ENCODE results near the gene MACROD2.

MACROD2 gene

DNA sequence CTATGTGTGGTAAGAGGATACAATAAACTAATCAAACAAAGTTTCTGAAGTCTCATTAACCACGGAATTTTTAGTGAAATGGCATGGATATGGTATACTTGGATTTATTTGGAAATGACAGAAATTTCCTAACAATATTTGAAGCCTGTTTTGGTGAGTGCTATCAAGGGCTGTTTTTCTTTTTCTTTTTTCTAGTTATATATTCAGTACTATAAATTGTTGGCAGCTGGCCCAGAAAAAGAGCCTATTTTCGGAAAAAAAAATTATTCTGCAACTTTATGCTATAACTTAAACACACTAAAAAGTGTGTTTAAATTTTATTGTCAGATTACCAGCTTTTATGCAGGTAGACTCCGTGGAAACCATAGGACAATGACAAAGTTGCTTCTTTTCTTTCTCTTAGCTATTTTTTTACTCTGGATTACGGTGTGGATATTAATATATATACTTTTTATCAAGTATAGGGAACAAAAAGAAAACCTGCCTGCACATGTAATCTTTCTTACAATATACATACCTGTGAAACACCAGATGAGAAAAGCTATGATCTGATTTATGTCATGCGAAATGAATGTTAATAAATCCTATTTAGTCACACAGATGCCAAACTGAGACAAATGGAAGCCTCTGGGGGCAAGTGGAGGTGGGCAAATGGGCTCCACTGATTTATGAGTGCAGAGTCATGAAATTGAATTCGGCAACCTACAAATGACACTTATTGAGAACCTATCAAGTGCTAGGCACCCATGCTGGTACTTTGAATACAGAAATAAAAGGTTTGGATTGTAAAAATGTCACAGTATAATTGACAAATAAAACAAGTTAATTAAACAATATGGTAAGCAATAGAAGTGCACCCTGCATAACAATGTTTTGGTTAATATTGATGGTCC is 1261.6 kb downstream of the MACROD2 start:
- DNase-seq, result no peak

DNA sequence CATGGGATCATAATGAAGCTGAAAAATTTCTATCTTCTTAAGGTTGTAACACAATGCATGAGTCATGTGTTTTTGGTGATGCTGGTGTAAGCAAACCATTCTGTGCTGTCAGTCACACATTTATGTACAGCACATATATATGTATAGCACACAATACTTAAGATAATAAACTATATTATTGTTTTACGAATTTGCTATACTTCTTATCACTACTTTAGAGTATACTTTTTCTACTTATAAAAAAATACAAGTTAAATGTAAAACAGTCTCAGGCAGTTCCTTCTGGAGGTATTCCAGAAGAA is 1262.2 kb downstream of the MACROD2 start:
- no peak for DNase-seq

DNA sequence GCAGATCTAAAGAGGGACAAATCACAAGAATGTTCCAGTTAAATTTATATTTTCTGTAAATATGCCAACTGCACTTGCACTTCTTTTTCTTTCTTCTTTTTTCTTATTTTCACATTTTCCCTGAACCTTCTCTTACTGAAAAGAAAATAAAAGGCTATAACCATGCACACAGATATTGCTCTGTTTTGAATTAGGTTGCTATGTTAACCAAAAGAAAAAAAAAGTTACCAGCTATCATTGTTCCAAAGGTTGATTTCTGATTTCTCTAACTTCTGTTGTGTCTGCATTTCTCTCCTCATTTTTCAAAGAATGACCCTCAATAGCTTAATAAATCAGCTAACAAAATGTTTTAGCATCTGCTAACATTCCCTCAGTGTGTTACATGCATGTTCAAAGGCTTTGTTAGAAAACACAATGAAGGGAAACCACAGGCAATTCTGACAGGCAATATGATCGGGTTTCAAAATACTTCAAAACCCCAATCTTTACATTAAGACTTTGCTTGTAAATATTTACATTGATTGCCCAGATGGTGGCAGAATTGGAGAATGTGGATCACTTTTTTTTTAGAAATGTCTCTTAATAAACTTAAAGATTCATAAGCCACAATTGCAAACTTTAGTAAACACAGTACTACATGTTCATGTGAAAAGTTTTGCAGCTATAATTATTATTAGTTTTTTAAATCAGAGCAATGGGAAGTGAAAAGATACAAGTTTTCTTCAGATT is 1270.4 kb downstream of the MACROD2 start:
- no peak for DNase-seq

DNA sequence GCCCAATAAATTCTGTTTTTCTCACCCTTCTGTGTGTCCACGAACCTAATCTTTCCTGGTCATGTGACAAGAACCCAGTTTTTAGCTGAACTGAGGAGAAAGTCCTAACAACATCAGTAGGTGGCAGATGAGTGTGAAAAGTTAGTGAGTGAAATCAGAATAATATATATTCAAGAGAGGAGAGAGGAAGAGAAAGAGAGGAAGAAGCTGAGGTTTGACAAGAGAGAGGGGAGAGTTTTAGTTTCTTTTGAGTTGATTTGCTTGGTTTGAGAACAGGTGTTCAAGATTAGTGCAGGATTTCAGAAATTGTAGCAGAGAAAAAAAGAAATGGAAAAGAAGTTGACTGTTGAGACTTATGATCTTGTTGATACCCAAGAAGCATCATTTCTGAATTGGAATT is 1272.6 kb downstream of the MACROD2 start:
- no peak for DNase-seq

GRCh38 chr20:15278041-15278440 is 1282.7 kb downstream of the MACROD2 start:
- no peak for DNase-seq

DNA sequence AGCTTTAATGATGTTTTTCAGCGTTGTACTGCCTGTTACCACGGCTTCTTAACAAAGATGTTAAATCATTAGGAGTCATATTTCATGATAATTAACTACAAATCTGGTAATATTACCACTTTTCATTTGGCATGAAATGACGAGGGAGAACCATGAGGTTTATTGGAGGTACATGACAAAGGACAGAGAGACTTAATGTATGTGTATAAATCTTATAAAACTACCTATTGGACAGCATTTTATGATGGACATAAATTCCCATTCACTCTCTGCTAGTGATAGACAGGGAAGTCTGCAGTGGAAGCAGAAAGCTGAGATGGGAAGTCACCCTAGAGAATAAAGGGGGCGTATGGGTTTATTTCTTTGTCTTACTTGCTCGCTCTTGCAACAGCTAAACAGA is 1292.0 kb downstream of the MACROD2 start:
- no peak for DNase-seq

DNA sequence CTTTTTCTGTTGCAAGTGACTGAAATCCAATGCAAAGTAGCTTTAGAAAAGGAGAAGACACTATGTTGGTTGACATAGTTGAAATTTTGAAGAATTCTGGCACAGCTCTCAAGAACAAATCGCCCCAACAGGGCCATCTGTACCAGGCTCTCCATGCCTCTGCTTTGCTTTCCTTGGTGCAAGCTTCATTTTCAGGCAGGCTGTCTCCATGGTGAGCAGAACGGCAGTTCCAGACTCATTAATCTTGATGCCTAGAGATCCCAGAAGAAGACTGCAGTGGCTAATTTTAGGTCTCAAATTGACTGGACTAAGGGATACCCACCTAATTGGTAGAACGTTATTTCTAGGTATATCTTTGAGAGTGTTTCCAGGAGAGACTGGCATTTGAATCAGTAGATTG is 1292.8 kb downstream of the MACROD2 start:
- no peak for DNase-seq

DNA sequence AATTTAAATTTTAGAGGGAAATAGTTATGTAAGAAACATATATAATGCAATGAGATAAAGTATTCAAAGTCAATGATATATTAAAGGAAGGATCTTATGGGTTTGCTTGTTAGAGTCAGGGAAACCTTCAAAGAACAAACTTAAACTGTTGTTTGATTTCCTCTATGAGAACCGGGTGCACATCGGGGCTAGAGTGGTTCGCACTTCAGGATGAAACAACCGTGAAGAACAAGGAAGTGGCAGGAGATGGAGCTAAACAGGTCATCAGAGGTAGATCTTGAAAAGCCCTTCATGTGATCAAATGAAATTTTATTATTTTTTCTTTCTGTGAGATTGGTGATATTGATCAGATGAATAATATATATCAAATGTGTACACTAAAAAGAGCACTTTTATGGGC is 1294.0 kb downstream of the MACROD2 start:
- DNase-seq, result no peak

DNA sequence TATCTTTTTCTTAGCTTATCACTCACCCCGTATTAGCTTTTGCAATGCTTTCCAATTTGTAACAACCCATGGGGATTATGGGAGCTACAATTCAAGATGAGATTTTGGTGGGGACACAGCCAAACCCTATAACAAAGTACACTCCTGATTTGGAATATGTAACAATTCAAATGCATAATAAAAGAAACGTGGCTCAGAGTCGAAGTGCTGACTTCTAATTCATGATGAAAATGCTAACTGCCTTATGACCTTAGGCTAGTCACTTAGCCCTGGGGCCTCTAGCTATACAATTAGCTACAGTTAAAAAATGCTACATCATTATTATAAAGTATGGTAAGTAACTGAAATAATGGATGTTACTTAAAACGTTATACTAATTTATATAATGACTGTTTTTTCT is 1297.1 kb downstream of the MACROD2 start:
- DNase-seq, result no peak

- no peak for DNase-seq
Measured at GRCh38 chr20:15296422-15296821, 1301.1 kb downstream of the MACROD2 start.

DNA sequence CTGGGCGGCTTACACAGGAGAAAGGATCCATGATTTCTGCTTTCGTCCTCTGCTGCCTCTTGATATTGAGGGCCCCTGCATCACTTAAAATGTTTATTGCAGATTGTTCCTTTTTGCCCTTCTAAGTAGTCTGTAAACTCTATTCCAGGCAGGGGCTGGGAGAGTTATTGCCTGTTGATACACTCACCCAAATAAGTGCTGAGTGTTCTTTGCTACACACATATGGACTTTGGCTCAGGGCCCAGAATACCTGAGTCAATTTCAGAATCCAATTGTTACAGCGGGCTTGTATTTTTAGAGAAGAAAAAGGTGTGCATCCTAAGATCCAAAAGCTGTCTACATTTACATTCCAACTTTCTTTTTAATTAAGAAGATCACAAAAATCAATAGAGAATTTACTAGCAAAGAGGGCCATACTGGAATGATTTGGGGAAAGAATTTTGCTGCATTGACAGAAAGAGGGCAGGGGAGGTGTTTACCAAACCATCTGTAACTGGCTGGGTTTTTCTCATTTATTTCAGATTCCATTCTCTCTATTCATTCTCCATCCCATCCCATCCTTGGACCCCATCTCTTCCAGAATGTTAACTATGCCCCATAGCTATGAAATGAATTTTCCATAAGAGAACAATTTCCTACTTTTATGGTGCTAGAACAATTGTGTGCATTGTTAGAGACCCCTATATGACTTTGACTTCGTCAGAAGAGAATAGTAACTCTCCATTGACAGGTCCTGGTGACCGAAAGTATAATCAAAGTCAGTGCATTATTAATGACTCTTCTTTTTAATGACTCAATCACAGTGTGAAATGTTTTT is 1302.0 kb downstream of the MACROD2 start:
- no peak for DNase-seq

DNA sequence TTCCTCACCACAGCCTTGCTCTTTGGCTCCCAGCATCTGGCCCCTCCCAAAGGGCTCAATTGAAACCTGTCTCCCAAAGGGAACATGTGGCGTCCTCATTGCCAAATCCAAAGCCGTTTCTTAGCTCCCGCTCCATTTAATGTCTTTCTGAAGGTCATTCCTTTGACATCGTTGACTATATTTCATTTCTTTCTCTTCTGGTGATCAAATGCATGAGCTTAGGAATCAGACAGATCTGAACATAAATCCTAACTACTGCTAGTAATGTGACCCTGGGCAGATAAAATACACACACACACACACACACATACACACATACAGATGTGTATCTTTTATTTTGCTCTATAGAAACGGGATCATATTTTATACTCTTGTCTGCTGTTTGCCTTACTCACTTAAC is 1306.8 kb downstream of the MACROD2 start:
- DNase-seq, result no peak

- DNase-seq, result no peak
Measured at GRCh38 chr20:15310361-15310760, 1315.0 kb downstream of the MACROD2 start.

GRCh38 chr20:15316556-15316955 is 1321.2 kb downstream of the MACROD2 start:
- DNase-seq, result no peak

DNA sequence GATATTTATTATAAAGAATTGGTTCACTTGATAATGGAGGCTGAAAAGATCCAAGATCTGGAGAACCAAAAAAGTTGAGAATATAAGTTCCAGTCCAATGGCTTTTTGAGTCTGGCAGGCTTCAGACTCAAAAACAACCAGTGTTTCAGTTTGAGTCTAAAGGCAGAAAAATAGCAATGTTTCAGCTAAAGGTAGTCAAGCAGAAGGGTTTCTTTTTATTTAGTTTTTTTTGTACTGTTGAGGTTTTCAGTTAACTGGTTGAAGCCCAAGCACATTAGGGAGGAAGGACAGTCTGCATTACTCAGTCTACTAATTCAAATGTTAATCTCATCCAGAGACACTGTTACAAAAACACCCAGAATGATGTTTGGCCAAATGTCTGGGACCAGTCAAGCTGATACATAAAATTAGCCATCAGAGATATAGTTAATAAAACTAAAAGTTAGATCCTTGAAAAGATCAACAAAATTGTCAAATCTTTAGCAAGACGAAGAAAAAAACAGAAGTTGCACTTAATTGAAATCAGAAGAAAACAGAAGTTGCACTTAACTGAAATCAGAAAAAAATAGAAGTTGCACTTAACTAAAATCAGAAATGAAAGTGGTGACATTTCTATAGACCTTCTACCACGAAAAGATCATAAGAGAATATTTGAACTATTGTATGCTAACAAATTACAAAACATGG is 1322.4 kb downstream of the MACROD2 start:
- DNase-seq, result no peak

DNA sequence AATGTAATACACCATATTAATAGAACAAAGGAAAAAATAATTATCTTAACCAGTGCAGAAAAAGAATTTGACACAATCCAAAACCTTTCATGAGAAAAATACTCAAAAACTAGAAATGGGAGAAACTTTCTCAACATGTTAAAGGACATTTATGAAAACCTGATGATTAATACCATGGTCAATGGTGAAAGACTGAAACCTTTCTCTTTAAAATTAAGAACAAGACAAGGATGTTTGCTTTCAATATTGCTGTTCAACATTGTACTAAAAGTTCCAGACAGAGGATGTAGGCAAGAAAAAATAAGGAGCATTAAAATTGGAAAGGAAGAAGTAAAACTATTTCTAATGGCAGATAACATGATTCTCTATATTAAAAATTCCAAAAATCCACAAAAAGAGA is 1323.4 kb downstream of the MACROD2 start:
- no peak for DNase-seq

DNA sequence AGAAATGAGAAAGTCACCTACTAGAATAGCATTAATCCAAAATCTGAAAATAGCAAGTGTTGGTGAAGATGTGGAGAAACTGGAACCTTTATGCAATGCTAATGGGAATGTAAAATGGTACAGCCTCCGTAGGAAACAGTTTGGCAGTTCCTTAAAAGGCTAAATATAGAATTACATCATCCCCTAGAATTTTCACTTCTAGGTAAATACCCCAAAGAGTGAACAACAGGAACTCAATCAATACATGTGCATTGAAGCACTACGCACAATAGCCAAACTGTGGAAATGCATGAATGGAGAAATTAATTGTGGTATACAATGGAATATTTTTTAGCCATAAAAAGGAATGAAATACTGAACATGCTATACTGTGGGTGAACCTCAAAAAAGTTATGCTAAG is 1324.1 kb downstream of the MACROD2 start:
- no peak for DNase-seq

DNA sequence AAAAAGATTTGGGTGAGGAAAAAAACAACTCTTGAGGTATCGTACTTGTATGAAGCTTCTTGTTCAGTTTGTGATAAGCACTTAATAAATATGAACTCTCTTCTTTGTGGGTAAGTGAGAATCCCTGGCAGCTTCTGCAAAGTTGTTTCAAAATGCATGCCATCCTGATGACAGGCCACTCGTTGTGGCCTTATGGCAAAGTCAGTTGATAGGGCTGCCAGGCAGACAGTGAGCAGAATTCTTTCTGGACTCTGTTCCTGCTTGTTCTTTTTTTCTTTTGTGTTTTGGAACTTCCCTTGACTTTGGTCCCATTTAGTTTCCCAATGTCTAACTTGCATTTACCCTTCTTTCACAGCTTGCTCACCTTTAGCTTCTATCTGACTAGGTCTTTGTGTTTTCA is 1325.6 kb downstream of the MACROD2 start:
- no peak for DNase-seq

- no peak for DNase-seq
Measured at GRCh38 chr20:15327123-15327522, 1331.8 kb downstream of the MACROD2 start.

GRCh38 chr20:15328084-15328483 is 1332.8 kb downstream of the MACROD2 start:
- DNase-seq, result no peak

DNA sequence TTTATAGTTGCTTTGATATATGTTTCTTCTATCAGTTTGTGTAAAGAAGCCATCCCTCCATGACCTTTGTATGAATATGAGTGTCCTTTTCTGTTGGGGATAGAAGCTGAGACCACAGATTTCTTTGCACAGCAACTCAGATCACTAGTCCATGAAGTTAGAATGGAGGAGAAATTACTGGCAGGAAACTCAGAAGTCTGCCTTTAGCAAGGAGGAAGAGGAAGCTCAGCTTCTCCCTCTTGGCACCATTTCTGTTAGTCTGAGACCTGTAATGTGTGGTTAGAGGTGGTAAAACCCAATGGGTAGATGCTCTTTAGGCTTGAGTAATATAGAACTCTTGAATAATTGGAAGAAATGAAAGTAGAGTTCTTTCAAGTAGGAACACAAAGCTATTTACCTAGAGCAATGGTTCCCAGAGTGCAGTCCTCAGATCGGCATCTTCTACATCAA is 1337.4 kb downstream of the MACROD2 start:
- no peak for DNase-seq

- no peak for DNase-seq
Measured at GRCh38 chr20:15333170-15333569, 1337.9 kb downstream of the MACROD2 start.

DNA sequence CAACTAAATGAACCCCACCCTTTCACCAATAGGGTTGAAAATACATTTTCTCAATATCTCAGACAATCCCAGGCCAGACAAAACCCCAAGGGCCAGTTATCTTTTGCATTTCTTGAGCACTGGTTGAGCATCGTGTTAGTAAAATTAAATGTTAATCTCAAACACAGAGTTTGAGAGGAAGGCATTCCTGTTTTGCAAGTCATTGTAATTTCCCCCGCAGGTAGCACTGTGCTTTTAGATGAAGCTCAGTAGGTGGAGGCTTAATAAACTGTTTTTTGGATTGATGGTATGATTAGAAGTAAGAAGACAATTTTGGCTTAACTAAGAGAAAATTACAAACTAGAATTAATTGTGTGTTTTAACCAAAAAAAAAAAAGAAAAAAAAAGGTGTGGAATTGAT is 1340.7 kb downstream of the MACROD2 start:
- no peak for DNase-seq
